Adrenal gland (tissue), 5 donors: ENCODE results near the gene MAML3.

Source experiments
- CTCF ChIP-seq, 6 experiments: fragments of 450-650 bp in 4 of 6; fragments of 200-600 bp in 2 of 6; sonication (generic) in 1 of 6; IDR thresholded peaks; 1 replicate in 5 of 6; 2 replicates in 1 of 6; pipeline versions ENCODE4 v1.5.1 to v1.8.0; 2016 to 2021; ENCODE audit warnings: antibody characterized with exemption in 6 of 6, mild to moderate bottlenecking in 2 of 6, moderate library complexity in 1 of 6
- POLR2A ChIP-seq, 2 donors: fragments of 450-650 bp; IDR thresholded peaks; one replicate each; pipeline ENCODE4 v1.6.1; 2017; ENCODE audit warnings: antibody characterized with exemption in 2 of 2, mild to moderate bottlenecking in 2 of 2, moderate library complexity in 1 of 2
- donor health status: DM: no; HTN: no; CAD: no.

GRCh38 chr4:140090215-140090731, 63.7 kb downstream of the MAML3 start:
- TF ChIP-seq CTCF (IDR thresholded peaks at IDR 0.05) (no peak), POLR2A (IDR thresholded peaks at IDR 0.05) (no peak)
